Measurements from ENCODE around the gene AJAP1. TPM values are rescaled to one million over a fixed set of nuclear protein-coding genes. Genes with fewer than 3 reads are reported as not detected.

AJAP1 gene
- total and polyA plus RNA-seq, 2 experiments from 2014 or later = not detected

DNA sequence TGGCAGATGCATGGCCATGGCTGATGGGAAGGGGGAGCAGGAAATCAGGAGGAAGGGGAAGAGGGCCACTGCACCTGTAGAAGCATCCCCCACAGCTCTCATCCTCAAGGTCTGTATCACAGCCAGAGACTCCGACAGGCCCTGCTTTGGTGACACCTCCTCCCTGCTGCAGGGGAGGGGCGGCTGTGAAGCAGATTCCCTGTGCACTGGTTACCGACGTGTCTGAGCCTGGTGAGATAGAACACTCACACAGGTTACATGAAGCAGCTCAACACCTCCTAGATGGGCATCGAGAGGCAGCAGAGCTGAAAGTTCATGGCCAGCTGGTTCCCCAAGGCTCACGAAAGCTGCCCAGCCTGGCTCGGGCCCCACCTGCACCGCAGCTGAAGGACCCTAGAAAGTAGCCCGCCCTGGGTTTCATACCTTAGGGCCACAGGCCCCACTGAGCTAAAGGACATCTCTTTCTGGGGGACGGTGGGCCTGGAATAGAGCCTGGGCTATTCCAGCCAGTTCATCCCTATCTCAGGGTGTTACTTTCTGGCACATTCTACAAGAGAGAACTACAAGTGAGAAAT, 30.2 kb upstream of the AJAP1 start:
- H3K4me1 Mint-ChIP-seq = no peaks in the 10 kb centered on the region; the same call in 2 of the 3 replicates
- ATAC-seq (no peak), DNase-seq (ENCODE audit: low spot score) (no peak)
- no peaks in the 10 kb centered on the region for H3K27me3 ChIP-seq (ENCODE audit: insufficient read depth)
- no peak overlapping the region for H3K4me3 ChIP-seq
- no peak overlapping the region for H3K4me2 ChIP-seq
- H3K79me2 ChIP-seq (replicated peaks; ENCODE audit: insufficient read depth) = no peaks in the 10 kb centered on the region
- H3K27me3 Mint-ChIP-seq (ENCODE audit: insufficient read depth, low read depth, poor library complexity) = peaks cover 4% of the 10 kb centered on the region
- H3K27ac Mint-ChIP-seq = no peak overlapping the region
- no peak overlapping the region for H3K27ac ChIP-seq (ENCODE audit: low read depth)
- H3K9me3 Mint-ChIP-seq = no peaks in the 10 kb centered on the region
- no peak overlapping the region for H3K4me3 Mint-ChIP-seq
- no peaks in the 10 kb centered on the region for H3F3A ChIP-seq (replicated peaks; ENCODE audit: low read depth)
- H2AFZ ChIP-seq = no peak overlapping the region
- H3K36me3 ChIP-seq (ENCODE audit: insufficient read depth) = peaks cover 1% of the 10 kb centered on the region; the same call in 1 of the 2 replicates
- H3K9me2 ChIP-seq (ENCODE audit: insufficient read depth) = no peaks in the 10 kb centered on the region
- H4K20me1 ChIP-seq (replicated peaks; ENCODE audit: insufficient read depth) = no peaks in the 10 kb centered on the region
- TF ChIP-seq ZNF331 (CRISPR knock-in tag; IDR thresholded peaks at IDR 0.05; ENCODE audit: low read depth) (no peak), EZH2 (IDR thresholded peaks at IDR 0.05; ENCODE audit: low read depth, unreplicated experiment) (no peak), STAT1 (IDR thresholded peaks at IDR 0.05; ENCODE audit: unreplicated experiment) (no peak), ZNF462 (CRISPR knock-in tag; IDR thresholded peaks at IDR 0.05) (no peak), CREB1 (CRISPR knock-in tag; IDR thresholded peaks at IDR 0.05; ENCODE audit: low read depth) (no peak), NANOG (IDR thresholded peaks at IDR 0.05; ENCODE audit: borderline replicate concordance) (no peak), JUNB (IDR thresholded peaks at IDR 0.05; ENCODE audit: unreplicated experiment) (no peak), EZH2phosphoT487 (IDR thresholded peaks at IDR 0.05; ENCODE audit: unreplicated experiment) (no peak), POLR2AphosphoS5 (IDR thresholded peaks at IDR 0.05; ENCODE audit: low read depth) (no peak), ZNF114 (CRISPR knock-in tag; IDR thresholded peaks at IDR 0.05) (no peak)
- TF ChIP-seq, protein P1, sequence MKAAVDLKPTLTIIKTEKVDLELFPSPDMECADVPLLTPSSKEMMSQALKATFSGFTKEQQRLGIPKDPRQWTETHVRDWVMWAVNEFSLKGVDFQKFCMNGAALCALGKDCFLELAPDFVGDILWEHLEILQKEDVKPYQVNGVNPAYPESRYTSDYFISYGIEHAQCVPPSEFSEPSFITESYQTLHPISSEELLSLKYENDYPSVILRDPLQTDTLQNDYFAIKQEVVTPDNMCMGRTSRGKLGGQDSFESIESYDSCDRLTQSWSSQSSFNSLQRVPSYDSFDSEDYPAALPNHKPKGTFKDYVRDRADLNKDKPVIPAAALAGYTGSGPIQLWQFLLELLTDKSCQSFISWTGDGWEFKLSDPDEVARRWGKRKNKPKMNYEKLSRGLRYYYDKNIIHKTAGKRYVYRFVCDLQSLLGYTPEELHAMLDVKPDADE (IDR thresholded peaks at IDR 0.05) = no peak
- TF ChIP-seq, protein P2, sequence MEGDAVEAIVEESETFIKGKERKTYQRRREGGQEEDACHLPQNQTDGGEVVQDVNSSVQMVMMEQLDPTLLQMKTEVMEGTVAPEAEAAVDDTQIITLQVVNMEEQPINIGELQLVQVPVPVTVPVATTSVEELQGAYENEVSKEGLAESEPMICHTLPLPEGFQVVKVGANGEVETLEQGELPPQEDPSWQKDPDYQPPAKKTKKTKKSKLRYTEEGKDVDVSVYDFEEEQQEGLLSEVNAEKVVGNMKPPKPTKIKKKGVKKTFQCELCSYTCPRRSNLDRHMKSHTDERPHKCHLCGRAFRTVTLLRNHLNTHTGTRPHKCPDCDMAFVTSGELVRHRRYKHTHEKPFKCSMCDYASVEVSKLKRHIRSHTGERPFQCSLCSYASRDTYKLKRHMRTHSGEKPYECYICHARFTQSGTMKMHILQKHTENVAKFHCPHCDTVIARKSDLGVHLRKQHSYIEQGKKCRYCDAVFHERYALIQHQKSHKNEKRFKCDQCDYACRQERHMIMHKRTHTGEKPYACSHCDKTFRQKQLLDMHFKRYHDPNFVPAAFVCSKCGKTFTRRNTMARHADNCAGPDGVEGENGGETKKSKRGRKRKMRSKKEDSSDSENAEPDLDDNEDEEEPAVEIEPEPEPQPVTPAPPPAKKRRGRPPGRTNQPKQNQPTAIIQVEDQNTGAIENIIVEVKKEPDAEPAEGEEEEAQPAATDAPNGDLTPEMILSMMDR (conservative IDR thresholded peaks at IDR 0.05; ENCODE audit: low read depth in 2 of 2) = no peak
- TF ChIP-seq, protein P3, sequence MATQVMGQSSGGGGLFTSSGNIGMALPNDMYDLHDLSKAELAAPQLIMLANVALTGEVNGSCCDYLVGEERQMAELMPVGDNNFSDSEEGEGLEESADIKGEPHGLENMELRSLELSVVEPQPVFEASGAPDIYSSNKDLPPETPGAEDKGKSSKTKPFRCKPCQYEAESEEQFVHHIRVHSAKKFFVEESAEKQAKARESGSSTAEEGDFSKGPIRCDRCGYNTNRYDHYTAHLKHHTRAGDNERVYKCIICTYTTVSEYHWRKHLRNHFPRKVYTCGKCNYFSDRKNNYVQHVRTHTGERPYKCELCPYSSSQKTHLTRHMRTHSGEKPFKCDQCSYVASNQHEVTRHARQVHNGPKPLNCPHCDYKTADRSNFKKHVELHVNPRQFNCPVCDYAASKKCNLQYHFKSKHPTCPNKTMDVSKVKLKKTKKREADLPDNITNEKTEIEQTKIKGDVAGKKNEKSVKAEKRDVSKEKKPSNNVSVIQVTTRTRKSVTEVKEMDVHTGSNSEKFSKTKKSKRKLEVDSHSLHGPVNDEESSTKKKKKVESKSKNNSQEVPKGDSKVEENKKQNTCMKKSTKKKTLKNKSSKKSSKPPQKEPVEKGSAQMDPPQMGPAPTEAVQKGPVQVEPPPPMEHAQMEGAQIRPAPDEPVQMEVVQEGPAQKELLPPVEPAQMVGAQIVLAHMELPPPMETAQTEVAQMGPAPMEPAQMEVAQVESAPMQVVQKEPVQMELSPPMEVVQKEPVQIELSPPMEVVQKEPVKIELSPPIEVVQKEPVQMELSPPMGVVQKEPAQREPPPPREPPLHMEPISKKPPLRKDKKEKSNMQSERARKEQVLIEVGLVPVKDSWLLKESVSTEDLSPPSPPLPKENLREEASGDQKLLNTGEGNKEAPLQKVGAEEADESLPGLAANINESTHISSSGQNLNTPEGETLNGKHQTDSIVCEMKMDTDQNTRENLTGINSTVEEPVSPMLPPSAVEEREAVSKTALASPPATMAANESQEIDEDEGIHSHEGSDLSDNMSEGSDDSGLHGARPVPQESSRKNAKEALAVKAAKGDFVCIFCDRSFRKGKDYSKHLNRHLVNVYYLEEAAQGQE (IDR thresholded peaks at IDR 0.05; ENCODE audit: unreplicated experiment) = no peak
- no peaks in the 10 kb centered on the region for H3K4me1 ChIP-seq (ENCODE audit: insufficient read depth)
- no peaks in the 10 kb centered on the region for H3K36me3 Mint-ChIP-seq (ENCODE audit: low read depth)

All from GM23338 (cell line).